TTC549 (cell line): Measurements from ENCODE around the gene C9orf50.

Experiments used
- FAIRE-seq: peaks from 2 replicates; lab custom pipeline; 2012; peaks lifted over from hg19 to GRCh38; lab: Jason Lieb, UNC

C9orf50 gene

DNA sequence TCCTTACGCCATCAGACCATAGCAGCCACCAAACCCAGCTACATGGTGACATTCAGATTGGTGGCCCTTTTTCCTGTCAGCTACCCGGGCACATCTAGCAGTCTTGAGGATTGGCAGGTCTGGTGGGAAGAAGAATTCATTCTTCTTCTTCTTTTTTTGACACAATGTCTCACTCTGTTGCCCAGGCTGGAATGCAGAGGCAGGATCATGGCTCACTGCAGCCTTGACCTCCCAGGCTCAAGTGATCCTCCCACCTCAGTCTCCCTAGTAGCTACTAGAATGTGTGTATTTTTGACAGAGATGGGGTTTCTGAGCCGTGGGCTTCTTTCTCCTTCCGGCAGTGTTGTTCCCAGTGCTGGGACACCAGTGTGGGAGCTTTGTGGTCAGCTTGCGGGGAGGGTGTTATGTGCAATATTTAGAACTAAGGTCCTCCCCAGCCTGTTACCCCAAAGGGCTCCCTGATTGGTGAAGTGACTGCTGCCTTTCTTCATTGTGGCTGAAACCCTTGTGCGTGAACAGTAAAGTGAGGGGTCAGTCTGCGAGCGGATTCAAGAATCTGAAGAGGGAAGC lies 8.4 kb upstream of the C9orf50 start:
- no peak for FAIRE-seq

DNA sequence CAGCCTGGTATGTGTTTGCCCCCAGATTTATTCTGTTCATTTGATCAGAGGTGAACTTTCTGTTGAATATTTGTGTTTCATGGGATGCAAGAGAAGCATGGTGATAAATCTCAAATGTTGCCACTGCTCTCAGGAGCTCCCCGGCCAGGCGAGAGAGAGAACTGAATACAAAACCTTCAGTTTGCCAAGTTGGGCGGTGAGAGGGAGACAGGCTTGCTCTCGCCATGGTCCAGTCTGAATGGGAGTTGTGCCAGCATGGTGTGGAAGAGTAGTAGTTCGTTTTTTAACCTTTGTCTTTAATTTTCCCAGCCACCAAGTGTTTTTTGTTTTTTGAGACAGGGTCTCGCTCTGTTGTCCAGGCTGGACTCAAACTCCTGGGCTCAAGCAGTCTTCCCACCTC lies 7.8 kb upstream of the C9orf50 start:
- no peak for FAIRE-seq

- FAIRE-seq: no peak
Measured at GRCh38 chr9:129627556-129628440, 6.9 kb upstream of the C9orf50 start.

DNA sequence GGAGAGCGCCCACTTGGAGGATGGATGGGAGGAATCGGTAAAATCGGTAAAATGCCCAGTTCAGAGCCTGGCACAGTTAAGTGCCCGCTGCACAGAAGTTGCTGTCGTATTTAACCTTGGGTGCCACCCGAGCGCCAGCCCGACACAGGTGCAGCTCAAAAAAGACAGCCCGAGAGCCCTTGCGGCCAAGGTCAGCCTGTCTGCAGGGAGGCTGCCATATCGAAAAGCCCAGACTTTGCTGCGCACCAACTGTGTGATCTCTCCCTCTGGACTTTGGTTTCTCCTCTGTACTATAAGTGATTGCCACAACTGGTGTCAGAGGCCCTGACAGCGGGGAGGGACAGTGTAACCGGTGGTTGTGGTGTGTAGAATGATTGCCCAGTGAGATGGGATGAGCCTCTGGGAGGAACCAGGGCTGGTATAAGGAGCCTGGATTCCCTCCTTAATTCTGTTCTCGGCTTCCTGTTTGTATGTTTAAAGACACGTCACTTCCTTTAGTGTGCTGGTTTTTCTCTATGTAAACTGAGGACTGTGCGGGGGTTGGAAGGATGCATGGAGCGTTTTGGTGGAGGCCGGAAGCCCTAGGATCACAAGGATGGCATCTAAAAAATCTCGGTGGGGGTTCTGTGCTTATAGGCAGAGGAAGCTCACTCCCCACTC lies 5.9 kb upstream of the C9orf50 start:
- FAIRE-seq: no peak

DNA sequence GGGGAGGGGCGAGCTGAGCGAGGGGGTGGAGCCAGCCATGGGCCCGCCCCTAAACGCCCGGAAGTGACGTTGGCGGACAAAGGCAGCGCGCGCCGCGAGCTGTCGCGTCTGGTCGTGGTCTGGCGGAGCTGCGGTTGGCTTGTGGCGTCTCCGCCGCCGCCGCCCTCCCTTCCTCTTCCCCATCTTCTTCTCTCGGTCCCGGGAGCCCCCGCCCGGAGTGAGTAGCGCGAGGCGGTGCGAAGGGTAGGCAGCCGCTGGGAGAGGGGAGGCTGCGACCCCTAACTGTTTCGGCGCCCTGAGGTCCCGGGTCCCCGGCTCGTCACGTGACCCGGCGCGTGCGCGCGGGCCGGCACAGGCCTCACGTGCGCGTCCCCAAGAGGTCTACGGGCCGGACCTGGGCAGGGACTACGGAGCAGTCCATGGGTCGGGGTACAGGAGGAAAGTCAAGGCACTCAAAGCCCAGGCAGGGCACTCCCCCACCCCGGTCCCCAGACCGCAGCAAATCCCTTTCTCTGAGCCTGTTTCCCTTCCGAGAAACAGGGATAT lies 5.3 kb upstream of the C9orf50 start, which contains the start of gene NTMT1:
Gene NTMT1, plus strand, starts transcription at position 85 of the 546 bp plus-strand sequence. CDS start 6,541 bp downstream, outside the sequence.
- FAIRE-seq: no peak

DNA sequence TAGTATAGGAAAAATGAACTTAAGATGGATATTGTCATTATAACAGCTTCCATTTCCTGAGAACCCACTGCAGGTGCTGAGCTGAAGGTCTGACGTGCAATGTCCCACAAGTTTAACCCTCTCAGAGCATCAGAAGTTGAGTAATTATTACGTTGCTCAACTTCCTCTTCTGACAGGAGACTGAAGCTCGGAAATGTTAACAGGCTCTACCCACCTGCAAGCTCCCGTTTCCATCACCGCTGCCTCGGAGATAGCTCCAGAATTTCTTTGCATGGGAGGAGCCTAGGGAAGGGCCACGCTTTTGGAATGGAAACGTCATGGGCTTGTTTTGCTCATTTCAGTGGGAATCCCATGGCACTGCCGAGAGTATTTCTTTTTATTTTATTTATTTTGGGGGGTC lies 4.0 kb upstream of the C9orf50 start:
- no peak for FAIRE-seq

- no peak for FAIRE-seq
Measured at GRCh38 chr9:129624168-129624759, 3.4 kb upstream of the C9orf50 start.

GRCh38 chr9:129623331-129623730 lies 2.4 kb upstream of the C9orf50 start:
- no peak for FAIRE-seq

DNA sequence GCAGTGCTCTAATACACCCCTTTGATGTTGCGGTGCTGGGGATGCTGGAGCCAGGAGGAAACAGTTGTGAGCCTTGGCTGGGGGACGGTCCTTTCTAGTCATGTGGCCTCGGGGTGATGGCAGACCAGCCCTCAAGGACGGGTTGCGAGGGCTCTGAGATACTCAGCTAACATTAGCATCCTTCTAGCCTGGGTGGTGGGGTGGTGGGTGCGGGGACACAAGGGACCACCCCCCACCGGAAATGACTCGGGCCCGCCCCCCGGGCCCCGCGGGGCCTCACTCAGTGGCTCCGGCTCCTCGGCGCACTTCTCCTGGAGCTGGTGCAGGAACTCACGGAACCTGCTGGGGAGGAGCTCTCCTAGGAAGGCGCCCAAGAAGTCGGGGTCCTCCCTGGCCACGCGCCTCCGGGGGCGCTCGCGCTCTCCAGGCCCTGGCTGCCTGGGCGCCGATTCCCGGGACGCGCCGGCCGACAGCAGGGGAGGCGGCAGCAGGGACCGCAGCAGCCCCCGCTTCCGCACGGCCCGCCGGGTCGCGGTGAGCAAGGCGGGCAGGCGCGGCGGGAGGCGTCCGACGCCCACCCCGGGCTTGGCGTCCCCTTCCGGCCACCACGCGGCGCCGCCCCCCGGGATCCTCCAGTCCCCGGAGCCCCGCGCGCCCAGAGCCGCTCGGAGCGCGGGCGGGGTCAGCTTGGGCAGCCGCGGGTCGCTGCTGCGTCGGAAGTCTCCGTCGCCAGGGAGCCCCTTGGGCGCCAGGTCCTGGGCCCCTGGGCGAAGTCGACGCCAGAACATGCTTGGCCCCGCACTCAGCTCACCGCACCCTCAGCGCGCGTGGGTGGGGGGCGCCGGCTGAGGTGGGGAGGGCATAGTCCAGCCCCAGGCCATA lies 873 bp downstream of the C9orf50 start:
- FAIRE-seq: no peak

DNA sequence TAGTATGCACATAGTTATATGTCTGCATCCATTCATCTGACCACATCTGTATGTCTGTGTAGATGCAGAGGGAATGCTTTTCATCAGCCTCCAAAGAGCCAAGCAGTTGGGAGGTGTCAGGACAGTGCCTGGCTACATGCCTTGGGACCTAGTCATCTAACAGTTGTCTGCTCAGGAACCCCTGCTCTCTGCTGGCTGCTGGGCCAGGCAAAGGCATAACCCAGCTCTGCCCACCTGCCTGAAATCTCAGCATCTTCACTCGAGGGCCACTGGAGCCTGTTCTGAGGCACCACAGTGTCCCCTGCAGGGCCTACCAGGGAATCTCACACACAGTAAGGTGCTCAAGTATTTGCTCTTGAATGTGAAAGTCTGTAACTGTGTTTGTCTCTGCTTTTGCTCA lies 3.7 kb downstream of the C9orf50 start:
- FAIRE-seq: no peak

GRCh38 chr9:129615407-129616285 lies 5.3 kb downstream of the C9orf50 start:
- no peak for FAIRE-seq

GRCh38 chr9:129614932-129615331 lies 6.0 kb downstream of the C9orf50 start:
- FAIRE-seq: no peak

GRCh38 chr9:129613520-129614175 lies 7.3 kb downstream of the C9orf50 start:
- no peak for FAIRE-seq

- FAIRE-seq: no peak
Measured at GRCh38 chr9:129612815-129613519, 7.9 kb downstream of the C9orf50 start.

DNA sequence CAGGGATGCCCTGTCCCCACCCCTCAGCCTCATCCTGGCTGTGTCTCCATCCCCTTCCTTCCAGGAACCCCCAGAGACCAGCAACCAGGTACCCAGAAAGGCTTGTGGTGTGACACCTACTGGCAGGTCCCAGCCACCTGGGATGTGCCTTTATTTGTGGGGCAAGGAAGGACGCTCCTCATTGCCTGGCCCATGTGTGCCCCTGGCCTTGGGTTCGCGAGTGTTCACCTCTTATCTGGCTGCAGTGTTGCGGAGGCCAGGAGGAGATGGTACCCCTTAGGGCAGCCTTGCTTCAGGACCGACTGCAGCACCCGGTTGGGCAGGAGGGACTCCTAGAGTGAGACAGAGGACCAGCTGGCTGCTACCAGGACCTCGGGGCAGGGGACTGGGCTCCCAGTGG lies 8.8 kb downstream of the C9orf50 start:
- no peak for FAIRE-seq

GRCh38 chr9:129611307-129611800 lies 9.5 kb downstream of the C9orf50 start:
- no peak for FAIRE-seq

DNA sequence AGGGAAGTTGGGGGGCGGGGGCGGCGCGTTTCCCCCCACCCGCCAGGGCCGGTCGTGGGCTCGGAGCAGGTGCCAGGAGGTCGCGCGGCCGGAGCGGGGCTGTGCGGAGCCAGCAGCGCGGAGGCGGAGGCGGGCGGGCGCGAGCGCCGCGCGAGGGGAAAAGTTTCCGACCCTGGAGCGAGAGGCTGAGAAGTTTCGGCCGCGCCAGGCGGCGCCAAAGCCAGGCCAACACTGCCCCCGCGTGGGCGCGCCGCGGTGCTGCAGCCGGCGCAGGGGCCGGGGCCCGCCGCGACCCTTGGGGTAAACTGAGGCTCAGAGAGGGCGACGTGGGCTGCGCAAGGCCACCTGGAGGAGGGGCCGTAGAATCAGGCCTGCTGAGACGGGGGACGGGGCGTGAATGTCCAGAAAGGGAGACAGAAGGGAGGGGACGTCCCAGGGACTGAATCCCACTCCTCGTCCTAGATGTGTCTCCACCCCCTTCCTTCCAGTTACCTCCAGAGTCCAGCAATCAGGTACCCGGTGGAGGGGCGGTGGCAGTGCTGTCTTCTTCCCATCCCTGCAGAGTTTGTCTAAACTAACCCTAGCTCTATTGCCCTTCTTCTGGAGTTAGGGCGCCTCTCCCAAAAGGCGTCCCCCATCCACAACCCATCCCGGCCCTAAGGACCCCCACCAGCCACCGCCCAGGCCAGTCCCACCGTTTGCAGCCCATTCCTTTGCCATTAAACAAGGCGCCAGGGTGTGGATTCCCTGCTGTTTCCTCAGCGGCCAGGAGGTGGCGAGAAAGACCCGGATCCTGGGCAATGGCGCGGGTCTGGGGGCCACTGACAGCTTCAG lies 10.2 kb downstream of the C9orf50 start:
- no peak for FAIRE-seq

DNA sequence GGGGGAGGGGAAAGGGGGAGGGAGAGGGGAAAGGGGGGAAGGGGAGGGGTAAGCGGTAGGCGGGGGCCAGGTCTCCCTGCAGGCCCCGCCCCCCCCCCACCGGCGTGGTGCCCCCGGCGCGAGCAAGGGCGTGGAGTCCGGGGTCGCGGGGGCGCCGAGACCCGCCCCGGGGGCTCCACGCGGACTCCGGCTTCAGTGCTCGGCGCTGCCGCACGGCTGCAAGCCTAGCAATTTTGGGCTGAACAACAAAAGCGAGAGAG lies 10.8 kb downstream of the C9orf50 start:
- no peak for FAIRE-seq
